ENCODE results near the gene FBXW11. TPM values are rescaled to one million over a fixed set of nuclear protein-coding genes. Genes with fewer than 3 reads are reported as not detected.

The FBXW11 gene
- total RNA-seq, 1 experiment from 2014 or later: 46.3 TPM

GRCh38 chr5:171961117-171961516 is 45.3 kb downstream of the FBXW11 start:
- ChIA-PET CTCF (no interaction called here), POLR2A (no interaction called here)
- Mint-ChIP-seq H3K4me1 (ENCODE audit: low read depth, unreplicated experiment) (peaks cover 5% of the 10 kb centered on the region), H3K4me3 (ENCODE audit: unreplicated experiment) (no peak overlapping the region), H3K27ac (ENCODE audit: unreplicated experiment) (no peak overlapping the region), H3K9me3 (ENCODE audit: unreplicated experiment) (no peaks in the 10 kb centered on the region), H3K36me3 (ENCODE audit: insufficient read depth, unreplicated experiment) (no peaks in the 10 kb centered on the region), H3K27me3 (ENCODE audit: insufficient read depth, unreplicated experiment) (no peaks in the 10 kb centered on the region)
- Histone ChIP-seq H3K36me3 (ENCODE audit: control insufficient read depth, insufficient read depth, low read length) (no peaks in the 10 kb centered on the region; the same call in 1 of the 2 replicates), H3K4me1 (peaks cover 9% of the 10 kb centered on the region), H3K27me3 (replicated peaks; ENCODE audit: control insufficient read depth, insufficient read depth, low read length) (no peaks in the 10 kb centered on the region), H3K4me3 (ENCODE audit: low read depth, low read length) (no peak overlapping the region), H3K9me3 (no peaks in the 10 kb centered on the region)
- BruUV-seq (replicated peaks): no TSS peak
- DNase-seq: no peak
- TF ChIP-seq, protein P1, sequence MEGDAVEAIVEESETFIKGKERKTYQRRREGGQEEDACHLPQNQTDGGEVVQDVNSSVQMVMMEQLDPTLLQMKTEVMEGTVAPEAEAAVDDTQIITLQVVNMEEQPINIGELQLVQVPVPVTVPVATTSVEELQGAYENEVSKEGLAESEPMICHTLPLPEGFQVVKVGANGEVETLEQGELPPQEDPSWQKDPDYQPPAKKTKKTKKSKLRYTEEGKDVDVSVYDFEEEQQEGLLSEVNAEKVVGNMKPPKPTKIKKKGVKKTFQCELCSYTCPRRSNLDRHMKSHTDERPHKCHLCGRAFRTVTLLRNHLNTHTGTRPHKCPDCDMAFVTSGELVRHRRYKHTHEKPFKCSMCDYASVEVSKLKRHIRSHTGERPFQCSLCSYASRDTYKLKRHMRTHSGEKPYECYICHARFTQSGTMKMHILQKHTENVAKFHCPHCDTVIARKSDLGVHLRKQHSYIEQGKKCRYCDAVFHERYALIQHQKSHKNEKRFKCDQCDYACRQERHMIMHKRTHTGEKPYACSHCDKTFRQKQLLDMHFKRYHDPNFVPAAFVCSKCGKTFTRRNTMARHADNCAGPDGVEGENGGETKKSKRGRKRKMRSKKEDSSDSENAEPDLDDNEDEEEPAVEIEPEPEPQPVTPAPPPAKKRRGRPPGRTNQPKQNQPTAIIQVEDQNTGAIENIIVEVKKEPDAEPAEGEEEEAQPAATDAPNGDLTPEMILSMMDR (IDR thresholded peaks at IDR 0.05; ENCODE audit: insufficient read depth in 1 of 2, low read depth in 1 of 2, low read length in 1 of 2, severe bottlenecking in 1 of 2, unreplicated experiment in 1 of 2): no peak
- intact Hi-C loops (cut with micrococcal nuclease; ENCODE audit: unreplicated experiment): loop anchor here (5.0 kb wide), 1 partner anchor 46 kb away; the partner anchor contains the start of gene FBXW11

GRCh38 chr5:171957591-171958251 is 48.7 kb downstream of the FBXW11 start:
- H3K36me3 Mint-ChIP-seq (ENCODE audit: insufficient read depth, unreplicated experiment): no peaks in the 10 kb centered on the region
- no peaks in the 10 kb centered on the region for H3K9me3 Mint-ChIP-seq (ENCODE audit: unreplicated experiment)
- H3K4me3 Mint-ChIP-seq (ENCODE audit: unreplicated experiment): no peak overlapping the region
- Histone ChIP-seq H3K4me1 (peaks cover 38% of the 10 kb centered on the region), H3K36me3 (ENCODE audit: control insufficient read depth, insufficient read depth, low read length) (no peaks in the 10 kb centered on the region; the same call in 1 of the 2 replicates), H3K27me3 (replicated peaks; ENCODE audit: control insufficient read depth, insufficient read depth, low read length) (no peaks in the 10 kb centered on the region), H3K9me3 (no peaks in the 10 kb centered on the region), H3K4me3 (ENCODE audit: low read depth, low read length) (no peak overlapping the region)
- peaks cover 27% of the 10 kb centered on the region for H3K4me1 Mint-ChIP-seq (ENCODE audit: low read depth, unreplicated experiment)
- CTCF ChIA-PET: no interaction called here
- intact Hi-C loops (cut with micrococcal nuclease; ENCODE audit: unreplicated experiment): no loop called here
- no peak for DNase-seq
- POLR2A ChIA-PET: no interaction called here
- H3K27ac Mint-ChIP-seq (ENCODE audit: unreplicated experiment): no peak overlapping the region
- no peaks in the 10 kb centered on the region for H3K27me3 Mint-ChIP-seq (ENCODE audit: insufficient read depth, unreplicated experiment)
- BruUV-seq (replicated peaks): no TSS peak
- TF ChIP-seq, protein P1 (IDR thresholded peaks at IDR 0.05; ENCODE audit: insufficient read depth in 1 of 2, low read depth in 1 of 2, low read length in 1 of 2, severe bottlenecking in 1 of 2, unreplicated experiment in 1 of 2): no peak

- H3K9me3 ChIP-seq: no peaks in the 10 kb centered on the region
- no peaks in the 10 kb centered on the region; the same call in 1 of the 2 replicates for H3K36me3 ChIP-seq (ENCODE audit: control insufficient read depth, insufficient read depth, low read length)
- Mint-ChIP-seq H3K27ac (ENCODE audit: unreplicated experiment) (no peak overlapping the region), H3K27me3 (ENCODE audit: insufficient read depth, unreplicated experiment) (no peaks in the 10 kb centered on the region), H3K9me3 (ENCODE audit: unreplicated experiment) (no peaks in the 10 kb centered on the region), H3K4me3 (ENCODE audit: unreplicated experiment) (no peak overlapping the region), H3K36me3 (ENCODE audit: insufficient read depth, unreplicated experiment) (no peaks in the 10 kb centered on the region), H3K4me1 (ENCODE audit: low read depth, unreplicated experiment) (peaks cover 27% of the 10 kb centered on the region)
- no peak for DNase-seq
- CTCF ChIA-PET: interaction anchor here (0.6 kb wide), 1 partner anchor 81 kb away, joined by 4 read pairs; no protein-coding TSS in a partner anchor
- intact Hi-C loops (cut with micrococcal nuclease; ENCODE audit: unreplicated experiment): no loop called here
- H3K4me3 ChIP-seq (ENCODE audit: low read depth, low read length): no peak overlapping the region
- BruUV-seq (replicated peaks): no TSS peak
- H3K27me3 ChIP-seq (replicated peaks; ENCODE audit: control insufficient read depth, insufficient read depth, low read length): no peaks in the 10 kb centered on the region
- POLR2A ChIA-PET: no interaction called here
- TF ChIP-seq, protein P1 (IDR thresholded peaks at IDR 0.05; ENCODE audit: insufficient read depth in 1 of 2, low read depth in 1 of 2, low read length in 1 of 2, severe bottlenecking in 1 of 2, unreplicated experiment in 1 of 2): no peak
- H3K4me1 ChIP-seq: peaks cover 38% of the 10 kb centered on the region
These were observed 49.4 kb downstream of the FBXW11 start for GRCh38 chr5:171956887-171957495.
